GM12878 (cell line): ENCODE measurements around the gene TYRP1. TPM values are rescaled to one million over a fixed set of nuclear protein-coding genes. Genes with fewer than 3 reads are reported as not detected.

ENCODE experiments used
- ATAC-seq: fragments of 200-7000 bp; cut with Tn5 transposase; 3 replicates; pipeline ENCODE4 v1.9.1; 2020; ENCODE audit warnings: mild to moderate bottlenecking, moderate library complexity
- BruUV-seq: library from RNA; stranded (reverse); fragments of 400-500 nt; replicated peaks from 2 replicates; lab custom pipeline; 2021; lab: Mats Ljungman, UMichigan
- CTCF ChIA-PET: fragments of 300-600 bp; sonication (Branson Sonifier 250); formaldehyde crosslinking; extraction: SDS; loops from one replicate; lab custom pipeline; 2021; ENCODE audit warnings: inconsistent platforms; lab: Yijun Ruan, JAX
- POLR2A ChIA-PET: fragments of 350-600 bp; formaldehyde crosslinking; extraction: SDS; loops from one replicate; lab custom pipeline; 2021; ENCODE audit warnings: inconsistent platforms; lab: Charles Lee
- RAD21 ChIA-PET: fragments of 300-600 bp; sonication (Branson Sonifier 250); formaldehyde crosslinking; loops from one replicate; lab custom pipeline; 2023; ENCODE audit warnings: antibody characterized with exemption; ENCODE audit not compliant: unreplicated experiment; lab: Charles Lee
- SMC1A ChIA-PET: fragments of 300-600 bp; sonication (Branson Sonifier 250); formaldehyde crosslinking; loops from one replicate; lab custom pipeline; 2023; ENCODE audit not compliant: unreplicated experiment, uncharacterized antibody; lab: Charles Lee
- DNase-seq: peaks from one replicate; pipeline ENCODE4 v3.0.0-alpha.2; 2011; ENCODE audit warnings: low read depth, low spot score
- FAIRE-seq: peaks from 3 replicates; lab custom pipeline; 2011; peaks lifted over from hg19 to GRCh38; lab: Jason Lieb, UNC
- H2AFZ ChIP-seq: 2 replicates; pipeline ENCODE4 v1.6.0; 2011; ENCODE audit warnings: low read depth, low read length, control low read depth; ENCODE audit not compliant: control insufficient read depth
- H3K27ac ChIP-seq: 2 replicates; pipeline ENCODE4 v1.5.1; 2011; ENCODE audit warnings: control low read depth; ENCODE audit not compliant: control insufficient read depth, insufficient read depth
- H3K27me3 ChIP-seq, 2 experiments: replicated peaks in 1 of 2; 2 replicates each; pipeline versions ENCODE4 v1.6.0 to v1.6.1; 2011; ENCODE audit warnings: low read length in 1 of 2; ENCODE audit not compliant: control insufficient read depth in 2 of 2, insufficient read depth in 2 of 2
- H3K36me3 ChIP-seq, 2 experiments: 2 replicates each; pipeline ENCODE4 v1.5.1; 2011; ENCODE audit warnings: low read length in 1 of 2; ENCODE audit not compliant: control insufficient read depth in 2 of 2, insufficient read depth in 2 of 2
- H3K4me1 ChIP-seq: 2 replicates; pipeline ENCODE4 v1.6.1; 2011; ENCODE audit warnings: mild to moderate bottlenecking, low read length, moderate library complexity, mixed read lengths; ENCODE audit not compliant: control insufficient read depth, insufficient read depth
- H3K4me2 ChIP-seq: 2 replicates; pipeline ENCODE4 v1.6.0; 2011; ENCODE audit warnings: control low read depth; ENCODE audit not compliant: control insufficient read depth, insufficient read depth
- H3K4me3 ChIP-seq: fragments of 200-600 bp; sonication (generic); 2 replicates; pipeline ENCODE4 v1.5.1; 2016
- H3K79me2 ChIP-seq: 2 replicates; pipeline ENCODE4 v1.6.0; 2011; ENCODE audit warnings: low read length; ENCODE audit not compliant: control insufficient read depth, insufficient read depth
- H3K9ac ChIP-seq: 2 replicates; pipeline ENCODE4 v1.8.0; 2011; ENCODE audit warnings: low read length, control low read depth, mixed read lengths; ENCODE audit not compliant: control insufficient read depth, insufficient read depth
- H3K9me3 ChIP-seq: replicated peaks from 3 replicates; pipeline ENCODE4 v1.5.1; 2011; ENCODE audit warnings: mild to moderate bottlenecking, low read length; ENCODE audit not compliant: control insufficient read depth, insufficient read depth
- H4K20me1 ChIP-seq: 2 replicates; pipeline ENCODE4 v1.6.0; 2011; ENCODE audit not compliant: control insufficient read depth, insufficient read depth
- ESRRA ChIP-seq: IDR thresholded peaks from 2 replicates; pipeline ENCODE4 v1.6.1; 2012; ENCODE audit warnings: mild to moderate bottlenecking, low read length, improper control_type of control experiment
- FOXK2 ChIP-seq: fragments of 450-650 bp; IDR thresholded peaks from 2 replicates; pipeline ENCODE4 v1.6.1; 2017; ENCODE audit warnings: mild to moderate bottlenecking, moderate library complexity
- RB1 ChIP-seq: fragments of 450-650 bp; formaldehyde crosslinking; IDR thresholded peaks from 2 replicates; pipeline ENCODE4 v1.6.1; 2017; ENCODE audit warnings: mild to moderate bottlenecking, borderline replicate concordance
- TCF12 ChIP-seq: IDR thresholded peaks from 2 replicates; pipeline ENCODE4 v1.6.1; 2011; ENCODE audit warnings: low read depth, mild to moderate bottlenecking, low read length
- ZZZ3 ChIP-seq: IDR thresholded peaks from 2 replicates; pipeline ENCODE4 v1.6.1; 2011; ENCODE audit warnings: low read depth; ENCODE audit not compliant: control insufficient read depth, insufficient read length
- WGBS: methylation state at CpG from one replicate; pipeline ENCODE4 v1.1.6; 2016; ENCODE audit warnings: low lambda C conversion rate; ENCODE audit not compliant: insufficient replicate concordance, insufficient coverage; ENCODE audit errors: missing lambda C conversion rate; 5-methylcytosine and 5-hydroxymethylcytosine counted together
- in situ Hi-C: fragments of 300-500 bp; cut with MboI; formaldehyde crosslinking; loops from 9 replicates; pipeline ENCODE4 v1.14.3; 2018; ENCODE audit warnings: mixed read lengths
- intact Hi-C: fragments of 100-400 bp; cut with micrococcal nuclease; formaldehyde crosslinking; loops from one replicate; pipeline ENCODE4 v1.14.2; 2022; ENCODE audit not compliant: unreplicated experiment
- polyA plus RNA-seq, 11 experiments: library from polyadenylated mRNA; depleted of rRNA in 4 of 11; unstranded in 6 of 11; stranded (reverse) in 5 of 11; fragments of >200 nt; fragmentation: Nextera tagmentation in 4 of 11; fragmentation: Illumina TruSeq in 1 of 11; extraction: Ambion mirVana in 4 of 11; extraction: Trizol in 1 of 11; gene quantifications; 1 replicate in 1 of 11; 2 replicates in 10 of 11; pipeline versions ENCODE4 v1.2.1 to v1.2.3, GENCODE V29; 2011 to 2016; ENCODE audit warnings: inconsistent platforms in 2 of 11, missing spikeins in 2 of 11, low read depth in 1 of 11
- total RNA-seq, 4 experiments: library from RNA; depleted of rRNA in 3 of 4; stranded (reverse); fragments of >200 nt in 3 of 4; fragmentation: Illumina TruSeq in 1 of 4; extraction: Trizol in 1 of 4; gene quantifications; 2 replicates each; pipeline versions ENCODE4 v1.2.1 to v1.2.3, GENCODE V29; 2013 to 2021
- TF ChIP-seq, protein P1 (sequence below): IDR thresholded peaks from 2 replicates; pipeline ENCODE4 v1.6.1; 2011; ENCODE audit warnings: low read depth, mild to moderate bottlenecking, low read length, moderate library complexity, borderline replicate concordance; ENCODE audit errors: extremely low read depth
- TF ChIP-seq, protein P2 (sequence below): fragments of 450-650 bp; IDR thresholded peaks from 2 replicates; pipeline ENCODE4 v1.6.1; 2017; ENCODE audit warnings: mild to moderate bottlenecking, moderate library complexity
- TF ChIP-seq, protein P3 (sequence below): fragments of 150-350 bp; IDR thresholded peaks from 2 replicates; pipeline ENCODE4 v1.6.1; 2014; ENCODE audit warnings: mild to moderate bottlenecking, low read depth, low read length

TYRP1 gene
- total and polyA plus RNA-seq, 10 of the 15 experiments (the other 5 are each of a cell fraction or from before 2014, with no cell fraction given), result 0.01 TPM; not detected in 9

DNA sequence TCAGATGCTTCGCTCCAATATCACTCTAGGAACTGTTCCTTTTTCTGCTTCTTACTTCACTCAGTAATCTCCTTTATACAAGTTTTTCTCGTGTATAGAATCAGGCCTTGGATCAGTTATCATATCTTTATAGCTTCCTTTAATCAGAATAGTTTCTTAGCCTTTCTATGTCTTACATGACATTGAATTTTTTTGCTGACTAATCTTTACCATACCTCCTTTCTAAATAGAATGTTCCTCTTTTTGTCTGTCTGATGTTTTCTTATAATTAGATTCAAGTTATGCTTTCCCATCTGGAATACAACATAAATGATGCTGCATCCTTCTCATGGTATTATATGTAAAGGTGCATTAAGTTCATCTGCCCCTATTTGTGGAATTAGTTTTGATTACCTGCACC lies 40.2 kb upstream of the TYRP1 start:
- Histone ChIP-seq H3K79me2 (no peaks in the 10 kb centered on the region), H3K4me1 (no peaks in the 10 kb centered on the region), H3K27ac (no peak overlapping the region), H3K9ac (no peak overlapping the region), H4K20me1 (no peaks in the 10 kb centered on the region), H3K4me3 (no peak overlapping the region), H3K4me2 (no peak overlapping the region), H3K9me3 (no peaks in the 10 kb centered on the region), H2AFZ (no peak overlapping the region), H3K27me3 (no peaks in the 10 kb centered on the region)
- ATAC-seq (no peak), FAIRE-seq (no peak), DNase-seq (no peak)
- RAD21 ChIA-PET, result no interaction called here
- CTCF ChIA-PET, result no interaction called here
- in situ Hi-C loops, result no loop called here
- 26% methylated on average over 2 of the region's 2 CpGs for WGBS
- intact Hi-C loops, result no loop called here
- POLR2A ChIA-PET, result no interaction called here
- SMC1A ChIA-PET, result no interaction called here
- BruUV-seq, result no TSS peak
- TF ChIP-seq, protein P1, sequence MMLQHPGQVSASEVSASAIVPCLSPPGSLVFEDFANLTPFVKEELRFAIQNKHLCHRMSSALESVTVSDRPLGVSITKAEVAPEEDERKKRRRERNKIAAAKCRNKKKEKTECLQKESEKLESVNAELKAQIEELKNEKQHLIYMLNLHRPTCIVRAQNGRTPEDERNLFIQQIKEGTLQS, result no peak
- TF ChIP-seq ZZZ3, result no peak
- TF ChIP-seq, protein P2, sequence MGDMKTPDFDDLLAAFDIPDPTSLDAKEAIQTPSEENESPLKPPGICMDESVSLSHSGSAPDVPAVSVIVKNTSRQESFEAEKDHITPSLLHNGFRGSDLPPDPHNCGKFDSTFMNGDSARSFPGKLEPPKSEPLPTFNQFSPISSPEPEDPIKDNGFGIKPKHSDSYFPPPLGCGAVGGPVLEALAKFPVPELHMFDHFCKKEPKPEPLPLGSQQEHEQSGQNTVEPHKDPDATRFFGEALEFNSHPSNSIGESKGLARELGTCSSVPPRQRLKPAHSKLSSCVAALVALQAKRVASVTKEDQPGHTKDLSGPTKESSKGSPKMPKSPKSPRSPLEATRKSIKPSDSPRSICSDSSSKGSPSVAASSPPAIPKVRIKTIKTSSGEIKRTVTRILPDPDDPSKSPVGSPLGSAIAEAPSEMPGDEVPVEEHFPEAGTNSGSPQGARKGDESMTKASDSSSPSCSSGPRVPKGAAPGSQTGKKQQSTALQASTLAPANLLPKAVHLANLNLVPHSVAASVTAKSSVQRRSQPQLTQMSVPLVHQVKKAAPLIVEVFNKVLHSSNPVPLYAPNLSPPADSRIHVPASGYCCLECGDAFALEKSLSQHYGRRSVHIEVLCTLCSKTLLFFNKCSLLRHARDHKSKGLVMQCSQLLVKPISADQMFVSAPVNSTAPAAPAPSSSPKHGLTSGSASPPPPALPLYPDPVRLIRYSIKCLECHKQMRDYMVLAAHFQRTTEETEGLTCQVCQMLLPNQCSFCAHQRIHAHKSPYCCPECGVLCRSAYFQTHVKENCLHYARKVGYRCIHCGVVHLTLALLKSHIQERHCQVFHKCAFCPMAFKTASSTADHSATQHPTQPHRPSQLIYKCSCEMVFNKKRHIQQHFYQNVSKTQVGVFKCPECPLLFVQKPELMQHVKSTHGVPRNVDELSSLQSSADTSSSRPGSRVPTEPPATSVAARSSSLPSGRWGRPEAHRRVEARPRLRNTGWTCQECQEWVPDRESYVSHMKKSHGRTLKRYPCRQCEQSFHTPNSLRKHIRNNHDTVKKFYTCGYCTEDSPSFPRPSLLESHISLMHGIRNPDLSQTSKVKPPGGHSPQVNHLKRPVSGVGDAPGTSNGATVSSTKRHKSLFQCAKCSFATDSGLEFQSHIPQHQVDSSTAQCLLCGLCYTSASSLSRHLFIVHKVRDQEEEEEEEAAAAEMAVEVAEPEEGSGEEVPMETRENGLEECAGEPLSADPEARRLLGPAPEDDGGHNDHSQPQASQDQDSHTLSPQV, result no peak
- TF ChIP-seq, protein P3, sequence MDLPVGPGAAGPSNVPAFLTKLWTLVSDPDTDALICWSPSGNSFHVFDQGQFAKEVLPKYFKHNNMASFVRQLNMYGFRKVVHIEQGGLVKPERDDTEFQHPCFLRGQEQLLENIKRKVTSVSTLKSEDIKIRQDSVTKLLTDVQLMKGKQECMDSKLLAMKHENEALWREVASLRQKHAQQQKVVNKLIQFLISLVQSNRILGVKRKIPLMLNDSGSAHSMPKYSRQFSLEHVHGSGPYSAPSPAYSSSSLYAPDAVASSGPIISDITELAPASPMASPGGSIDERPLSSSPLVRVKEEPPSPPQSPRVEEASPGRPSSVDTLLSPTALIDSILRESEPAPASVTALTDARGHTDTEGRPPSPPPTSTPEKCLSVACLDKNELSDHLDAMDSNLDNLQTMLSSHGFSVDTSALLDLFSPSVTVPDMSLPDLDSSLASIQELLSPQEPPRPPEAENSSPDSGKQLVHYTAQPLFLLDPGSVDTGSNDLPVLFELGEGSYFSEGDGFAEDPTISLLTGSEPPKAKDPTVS, result no peak
- TF ChIP-seq ESRRA, result no peak
- no peak for TF ChIP-seq RB1
- no peak for TF ChIP-seq FOXK2
- no peak for TF ChIP-seq TCF12
- TF ChIP-seq, all 136 proteins: peak for 0
- H3K36me3 ChIP-seq, result no peaks in the 10 kb centered on the region
